Measurements from ENCODE around the gene OSBPL2.

DNA sequence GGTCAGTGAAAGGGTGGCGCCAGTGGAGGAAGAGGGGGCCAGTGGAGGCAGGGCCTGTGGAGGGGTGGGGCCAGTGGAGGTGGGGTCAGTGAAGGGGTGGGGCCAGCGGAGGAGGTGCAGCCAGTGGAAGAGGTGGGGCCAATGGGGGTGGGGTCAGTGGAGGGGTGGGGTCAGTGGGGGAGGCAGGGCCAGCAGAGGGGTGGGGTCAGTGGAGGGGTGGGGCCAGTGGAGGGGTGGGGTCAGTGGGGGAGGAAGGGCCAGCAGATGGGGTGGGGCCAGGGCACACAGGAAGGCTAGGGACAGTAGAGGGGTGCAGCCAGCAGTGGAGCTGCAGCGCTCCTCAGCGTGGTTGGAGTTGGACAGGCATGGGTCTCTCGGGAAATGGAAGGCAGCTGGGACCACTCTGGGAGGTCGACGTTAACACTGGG lies 83.2 kb downstream of the OSBPL2 start:
- TF ChIP-seq, protein P1, sequence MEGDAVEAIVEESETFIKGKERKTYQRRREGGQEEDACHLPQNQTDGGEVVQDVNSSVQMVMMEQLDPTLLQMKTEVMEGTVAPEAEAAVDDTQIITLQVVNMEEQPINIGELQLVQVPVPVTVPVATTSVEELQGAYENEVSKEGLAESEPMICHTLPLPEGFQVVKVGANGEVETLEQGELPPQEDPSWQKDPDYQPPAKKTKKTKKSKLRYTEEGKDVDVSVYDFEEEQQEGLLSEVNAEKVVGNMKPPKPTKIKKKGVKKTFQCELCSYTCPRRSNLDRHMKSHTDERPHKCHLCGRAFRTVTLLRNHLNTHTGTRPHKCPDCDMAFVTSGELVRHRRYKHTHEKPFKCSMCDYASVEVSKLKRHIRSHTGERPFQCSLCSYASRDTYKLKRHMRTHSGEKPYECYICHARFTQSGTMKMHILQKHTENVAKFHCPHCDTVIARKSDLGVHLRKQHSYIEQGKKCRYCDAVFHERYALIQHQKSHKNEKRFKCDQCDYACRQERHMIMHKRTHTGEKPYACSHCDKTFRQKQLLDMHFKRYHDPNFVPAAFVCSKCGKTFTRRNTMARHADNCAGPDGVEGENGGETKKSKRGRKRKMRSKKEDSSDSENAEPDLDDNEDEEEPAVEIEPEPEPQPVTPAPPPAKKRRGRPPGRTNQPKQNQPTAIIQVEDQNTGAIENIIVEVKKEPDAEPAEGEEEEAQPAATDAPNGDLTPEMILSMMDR (IDR thresholded peaks at IDR 0.05) = no peak
- no peak for TF ChIP-seq POLR2AphosphoS5 (IDR thresholded peaks at IDR 0.05)
- TF ChIP-seq POLR2A (IDR thresholded peaks at IDR 0.05) = no peak
